Type B pancreatic cell (in vitro differentiated cells): Measurements from ENCODE around the gene CLEC3A. TPM values are rescaled to one million over a fixed set of nuclear protein-coding genes. Genes with fewer than 3 reads are reported as not detected.
A peak's percentile ranks its signal among the peaks of the same experiment; 100 is the strongest.

Source experiments
- DNase-seq: peaks from one replicate; pipeline ENCODE4 v3.0.0; 2021; ENCODE audit warnings: mixed read lengths; ENCODE audit not compliant: unreplicated experiment; ENCODE audit errors: extremely low spot score
- H3K27ac Mint-ChIP-seq: 2 replicates; pipeline ENCODE4 v1.8.0; 2021; ENCODE audit warnings: mild to moderate bottlenecking, mixed read lengths
- H3K27me3 Mint-ChIP-seq: 2 replicates; pipeline ENCODE4 v1.8.0; 2021; ENCODE audit warnings: mixed read lengths
- H3K36me3 Mint-ChIP-seq: 2 replicates; pipeline ENCODE4 v1.8.0; 2021; ENCODE audit warnings: mixed read lengths
- H3K4me1 Mint-ChIP-seq: one replicate; pipeline ENCODE4 v1.8.0; 2021; ENCODE audit warnings: mixed read lengths; ENCODE audit not compliant: unreplicated experiment
- H3K4me3 Mint-ChIP-seq: 2 replicates; pipeline ENCODE4 v1.8.0; 2021; ENCODE audit warnings: mild to moderate bottlenecking, mixed read lengths
- H3K9me3 Mint-ChIP-seq: 2 replicates; pipeline ENCODE4 v1.8.0; 2021; ENCODE audit warnings: mixed read lengths
- CTCF ChIP-seq: fragments of 200-600 bp; sonication (generic); conservative IDR thresholded peaks from 2 replicates; pipeline ENCODE4 v1.5.0; 2021; ENCODE audit warnings: antibody characterized with exemption, mild to moderate bottlenecking
- total RNA-seq: library from RNA; stranded (reverse); gene quantifications from 2 replicates; pipeline ENCODE4 v1.2.1, GENCODE V29; 2021; ENCODE audit warnings: low replicate concordance

The CLEC3A gene
- total RNA-seq, 1 donor from 2014 or later: not detected

- Mint-ChIP-seq H3K4me1 (peaks cover 19% of the 10 kb centered on the region), H3K4me3 (no peak overlapping the region), H3K27me3 (no peaks in the 10 kb centered on the region), H3K9me3 (peaks cover 4% of the 10 kb centered on the region), H3K36me3 (no peaks in the 10 kb centered on the region), H3K27ac (no peak overlapping the region)
- TF ChIP-seq CTCF: no peak
- no peak for DNase-seq
These were observed 26.4 kb upstream of the CLEC3A start for GRCh38 chr16:77995843-77996455.

GRCh38 chr16:77998350-77999023, 23.9 kb upstream of the CLEC3A start:
- no peaks in the 10 kb centered on the region for H3K27me3 Mint-ChIP-seq
- no peak overlapping the region for H3K4me3 Mint-ChIP-seq
- no peak for DNase-seq
- peaks cover 7% of the 10 kb centered on the region for H3K4me1 Mint-ChIP-seq
- H3K36me3 Mint-ChIP-seq: no peaks in the 10 kb centered on the region
- H3K27ac Mint-ChIP-seq: no peak overlapping the region
- peaks cover 3% of the 10 kb centered on the region for H3K9me3 Mint-ChIP-seq
- TF ChIP-seq CTCF: no peak

- H3K27ac Mint-ChIP-seq: no peak overlapping the region
- H3K27me3 Mint-ChIP-seq: no peaks in the 10 kb centered on the region
- H3K9me3 Mint-ChIP-seq: no peaks in the 10 kb centered on the region
- H3K4me1 Mint-ChIP-seq: peaks cover 4% of the 10 kb centered on the region
- DNase-seq: no peak
- H3K4me3 Mint-ChIP-seq: no peak overlapping the region
- TF ChIP-seq CTCF: no peak
- H3K36me3 Mint-ChIP-seq: no peaks in the 10 kb centered on the region
These were observed 20.8 kb upstream of the CLEC3A start for GRCh38 chr16:78001451-78002025.

- Mint-ChIP-seq H3K9me3 (no peaks in the 10 kb centered on the region), H3K4me3 (no peak overlapping the region)
These were observed 19.3 kb upstream of the CLEC3A start for GRCh38 chr16:78002915-78003538.

GRCh38 chr16:78004517-78004916, 17.8 kb upstream of the CLEC3A start:
- Mint-ChIP-seq H3K27me3 (no peaks in the 10 kb centered on the region), H3K4me1 (peaks cover 4% of the 10 kb centered on the region)

More at GRCh38 chr16:78002915-78003538, 19.3 kb upstream of the CLEC3A start:
- H3K27ac Mint-ChIP-seq: no peak overlapping the region
- TF ChIP-seq CTCF: peak; percentile 94
- H3K27me3 Mint-ChIP-seq: no peaks in the 10 kb centered on the region
- DNase-seq: peak; percentile 83
- H3K4me1 Mint-ChIP-seq: peaks cover 4% of the 10 kb centered on the region
- H3K36me3 Mint-ChIP-seq: no peaks in the 10 kb centered on the region

More at GRCh38 chr16:78004517-78004916, 17.8 kb upstream of the CLEC3A start:
- TF ChIP-seq CTCF: no peak
- H3K4me3 Mint-ChIP-seq: no peak overlapping the region
- H3K27ac Mint-ChIP-seq: no peak overlapping the region
- no peaks in the 10 kb centered on the region for H3K9me3 Mint-ChIP-seq
- no peaks in the 10 kb centered on the region for H3K36me3 Mint-ChIP-seq
- no peak for DNase-seq
